T-helper 1 cell treated with Interleukin-12 subunit alpha and Interleukin-12 subunit beta and Interleukin-4 antibody, amounts not matched to agents 30 μg/mL and 1 μg/mL, for 36 hours (primary cell): ENCODE results near the gene CREB3L1.
"Not testable (repeated sequence)": the region's sequence is repeated elsewhere in the genome, so short reads cannot be mapped to it uniquely, and the experiment has no call there.

ENCODE experiments used
- H3K27ac Mint-ChIP-seq: one replicate; pipeline ENCODE4 v1.8.0; 2021; ENCODE audit warnings: mild to moderate bottlenecking, mixed read lengths
- H3K27me3 Mint-ChIP-seq: one replicate; pipeline ENCODE4 v1.8.0; 2021; ENCODE audit warnings: low read depth, mixed read lengths
- H3K36me3 Mint-ChIP-seq: one replicate; pipeline ENCODE4 v1.8.0; 2021; ENCODE audit warnings: low read depth, mixed read lengths
- H3K4me1 Mint-ChIP-seq: one replicate; pipeline ENCODE4 v1.8.0; 2021; ENCODE audit warnings: low read depth, mixed read lengths
- H3K4me3 Mint-ChIP-seq: one replicate; pipeline ENCODE4 v1.8.0; 2021; ENCODE audit warnings: mild to moderate bottlenecking, moderate library complexity, mixed read lengths
- H3K9me3 Mint-ChIP-seq: one replicate; pipeline ENCODE4 v1.8.0; 2021; ENCODE audit warnings: mixed read lengths

Gene CREB3L1

DNA sequence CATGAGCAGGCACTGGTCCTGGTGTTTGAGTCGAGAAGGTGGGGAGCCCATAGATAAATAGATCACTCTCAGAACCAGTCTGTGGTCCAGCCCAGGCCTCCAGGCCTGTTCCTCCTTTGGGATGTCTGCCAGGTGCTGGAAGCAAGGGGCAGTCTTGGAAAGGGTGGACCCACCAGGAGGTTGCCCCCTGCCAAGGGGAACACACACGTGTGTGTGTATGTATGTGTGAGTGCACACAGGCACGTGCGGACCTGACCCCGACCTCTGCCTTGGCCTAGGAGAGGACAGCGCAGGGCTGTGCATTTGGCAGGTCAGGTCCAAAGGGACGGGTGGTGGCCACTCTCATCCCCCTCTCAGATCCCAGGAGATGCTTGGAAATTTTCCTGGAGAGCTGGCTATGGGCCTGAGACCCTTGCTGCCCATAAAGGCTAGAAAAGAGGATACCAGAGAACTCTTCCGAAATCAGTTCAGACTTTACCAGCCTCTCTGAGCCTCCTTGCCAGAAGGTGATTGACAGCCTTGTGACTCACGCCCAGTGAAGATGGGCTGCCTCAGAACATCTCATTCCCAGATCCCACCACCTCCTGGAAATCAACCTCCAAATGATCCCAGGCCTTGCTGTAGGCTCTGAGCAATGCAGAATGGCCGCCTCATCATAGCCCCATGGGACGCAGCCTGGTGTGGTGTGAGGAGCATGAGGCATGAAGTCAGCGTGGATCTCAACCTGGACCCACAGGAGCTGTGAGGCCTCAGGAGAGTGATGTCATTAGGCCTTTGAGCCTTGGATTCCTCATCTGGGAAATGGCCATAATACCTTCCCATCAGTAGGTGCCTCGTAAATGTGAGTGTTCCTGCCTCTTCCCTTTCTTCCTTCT lies 24.0 kb upstream of the CREB3L1 start:
- H3K4me1 Mint-ChIP-seq: peaks cover 8% of the 10 kb centered on the region

DNA sequence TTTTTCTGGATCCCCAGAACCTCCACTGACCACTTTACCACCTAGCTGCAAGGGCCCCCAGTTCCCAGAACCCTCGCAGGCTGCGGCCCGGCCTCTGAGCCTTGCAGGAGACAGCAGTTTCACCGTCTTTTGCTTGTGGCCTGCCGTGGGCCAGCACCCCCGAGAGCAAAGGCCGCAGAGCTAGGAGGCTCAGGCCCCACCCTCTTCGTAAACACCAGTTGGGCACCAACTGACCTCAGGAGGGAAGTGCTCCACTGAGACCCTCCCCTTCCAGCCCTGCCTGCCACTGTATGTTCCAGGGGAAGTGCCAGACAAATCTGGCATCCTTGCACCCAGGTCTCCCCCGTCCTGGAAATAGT lies 23.4 kb upstream of the CREB3L1 start:
- no peak overlapping the region for H3K27ac Mint-ChIP-seq
- H3K27me3 Mint-ChIP-seq: peaks cover 10% of the 10 kb centered on the region
- H3K4me1 Mint-ChIP-seq: peaks cover 3% of the 10 kb centered on the region
- H3K36me3 Mint-ChIP-seq: no peaks in the 10 kb centered on the region
- H3K9me3 Mint-ChIP-seq: no peaks in the 10 kb centered on the region
- no peak overlapping the region for H3K4me3 Mint-ChIP-seq

More for the DNA sequence above, 24.0 kb upstream of the CREB3L1 start:
- H3K36me3 Mint-ChIP-seq: no peaks in the 10 kb centered on the region
- peaks cover 10% of the 10 kb centered on the region for H3K27me3 Mint-ChIP-seq
- no peaks in the 10 kb centered on the region for H3K9me3 Mint-ChIP-seq
- no peak overlapping the region for H3K4me3 Mint-ChIP-seq
- no peak overlapping the region for H3K27ac Mint-ChIP-seq

- Mint-ChIP-seq H3K27ac (no peak overlapping the region), H3K4me3 (no peak overlapping the region), H3K27me3 (peaks cover 10% of the 10 kb centered on the region), H3K36me3 (no peaks in the 10 kb centered on the region), H3K9me3 (no peaks in the 10 kb centered on the region), H3K4me1 (no peaks in the 10 kb centered on the region)
These were observed 20.9 kb upstream of the CREB3L1 start for GRCh38 chr11:46256540-46257001.

DNA sequence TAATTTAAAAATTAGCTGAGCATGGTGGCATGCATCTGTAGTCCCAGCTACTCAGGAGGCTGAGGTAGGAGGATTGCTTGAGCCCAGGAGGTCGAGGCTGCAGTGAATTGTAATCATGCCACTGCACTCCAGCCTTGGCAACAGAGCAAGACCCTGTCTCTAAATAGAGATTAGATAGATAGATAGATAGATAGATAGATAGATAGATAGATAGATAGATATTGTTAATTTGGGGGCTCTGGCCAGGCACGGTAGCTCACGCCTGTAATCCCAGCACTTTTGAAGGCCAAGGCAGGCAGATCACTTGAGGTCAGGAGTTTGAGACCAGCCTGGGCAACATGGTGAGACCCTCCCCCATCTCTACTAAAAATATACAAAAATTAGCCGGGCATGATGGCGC lies 18.1 kb upstream of the CREB3L1 start:
- H3K4me3 Mint-ChIP-seq, H3K27ac Mint-ChIP-seq, H3K36me3 Mint-ChIP-seq, H3K4me1 Mint-ChIP-seq, H3K9me3 Mint-ChIP-seq: not testable (repeated sequence)
- peaks cover 15% of the 10 kb centered on the region for H3K27me3 Mint-ChIP-seq

GRCh38 chr11:46259971-46260560 lies 17.4 kb upstream of the CREB3L1 start:
- H3K9me3 Mint-ChIP-seq: no peaks in the 10 kb centered on the region
- H3K27ac Mint-ChIP-seq: no peak overlapping the region
- H3K4me3 Mint-ChIP-seq: no peak overlapping the region
- H3K27me3 Mint-ChIP-seq: peaks cover 12% of the 10 kb centered on the region
- H3K4me1 Mint-ChIP-seq: no peaks in the 10 kb centered on the region
- no peaks in the 10 kb centered on the region for H3K36me3 Mint-ChIP-seq

DNA sequence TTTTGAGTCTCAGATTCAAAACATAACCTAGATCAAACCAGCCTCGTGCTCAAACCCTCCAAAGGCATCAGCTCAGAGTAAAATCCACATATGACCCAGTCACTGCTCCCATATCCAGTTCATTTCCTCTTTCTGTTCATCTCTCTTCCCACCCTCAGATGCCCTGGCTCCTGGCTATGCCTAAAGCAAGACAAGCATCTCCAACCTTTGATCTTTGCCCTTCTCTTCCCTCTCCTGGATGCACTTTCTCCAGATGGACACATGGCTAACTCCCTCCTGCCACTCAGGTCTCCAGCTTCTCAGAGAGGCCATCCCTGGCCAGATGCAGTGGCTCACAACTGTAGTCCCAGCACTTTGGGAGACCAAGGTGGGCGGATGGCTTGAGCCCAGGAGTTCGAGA lies 14.3 kb upstream of the CREB3L1 start:
- peaks cover 13% of the 10 kb centered on the region for H3K27me3 Mint-ChIP-seq
- no peaks in the 10 kb centered on the region for H3K9me3 Mint-ChIP-seq
- no peaks in the 10 kb centered on the region for H3K36me3 Mint-ChIP-seq
- no peaks in the 10 kb centered on the region for H3K4me1 Mint-ChIP-seq
- no peak overlapping the region for H3K4me3 Mint-ChIP-seq
- H3K27ac Mint-ChIP-seq: no peak overlapping the region

DNA sequence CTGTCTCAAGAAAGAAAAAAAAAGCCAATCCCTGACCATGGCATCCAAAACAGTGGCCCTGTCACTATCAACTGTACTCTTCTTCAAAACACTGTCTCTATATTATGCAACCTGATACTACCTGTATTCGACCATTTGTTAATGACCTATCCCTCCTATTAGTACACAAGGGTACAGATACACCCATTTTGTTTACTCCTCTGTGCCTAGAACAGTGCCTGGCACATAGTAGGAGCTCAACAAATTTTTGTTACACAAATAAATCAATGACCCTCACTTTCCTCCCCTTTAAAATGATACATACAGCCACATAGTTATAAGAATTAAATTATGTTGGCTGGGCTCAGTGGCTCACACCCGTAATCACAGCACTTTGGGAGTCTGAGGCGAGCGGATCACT lies 13.4 kb upstream of the CREB3L1 start:
- Mint-ChIP-seq H3K9me3 (no peaks in the 10 kb centered on the region), H3K4me3 (no peak overlapping the region), H3K4me1 (no peaks in the 10 kb centered on the region), H3K36me3 (no peaks in the 10 kb centered on the region), H3K27me3 (peaks cover 15% of the 10 kb centered on the region), H3K27ac (no peak overlapping the region)

GRCh38 chr11:46264976-46265375 lies 12.5 kb upstream of the CREB3L1 start:
- Mint-ChIP-seq H3K27me3 (peaks cover 16% of the 10 kb centered on the region), H3K36me3 (no peaks in the 10 kb centered on the region), H3K9me3 (no peaks in the 10 kb centered on the region), H3K27ac (no peak overlapping the region), H3K4me1 (no peaks in the 10 kb centered on the region), H3K4me3 (no peak overlapping the region)

GRCh38 chr11:46265764-46266163 lies 11.7 kb upstream of the CREB3L1 start:
- Mint-ChIP-seq H3K4me3 (no peak overlapping the region), H3K36me3 (no peaks in the 10 kb centered on the region), H3K9me3 (no peaks in the 10 kb centered on the region), H3K27ac (no peak overlapping the region), H3K4me1 (no peaks in the 10 kb centered on the region), H3K27me3 (peaks cover 16% of the 10 kb centered on the region)

GRCh38 chr11:46267930-46268329 lies 9.5 kb upstream of the CREB3L1 start:
- no peaks in the 10 kb centered on the region for H3K9me3 Mint-ChIP-seq
- H3K27ac Mint-ChIP-seq: no peak overlapping the region

GRCh38 chr11:46270684-46271083 lies 6.8 kb upstream of the CREB3L1 start:
- no peak overlapping the region for H3K27ac Mint-ChIP-seq
- H3K4me3 Mint-ChIP-seq: no peak overlapping the region
- H3K9me3 Mint-ChIP-seq: no peaks in the 10 kb centered on the region
- peaks cover 13% of the 10 kb centered on the region for H3K27me3 Mint-ChIP-seq
- H3K4me1 Mint-ChIP-seq: peaks cover 4% of the 10 kb centered on the region
- H3K36me3 Mint-ChIP-seq: no peaks in the 10 kb centered on the region

More at GRCh38 chr11:46267930-46268329, 9.5 kb upstream of the CREB3L1 start:
- H3K27me3 Mint-ChIP-seq: peaks cover 16% of the 10 kb centered on the region
- no peak overlapping the region for H3K4me3 Mint-ChIP-seq
- peaks cover 4% of the 10 kb centered on the region for H3K4me1 Mint-ChIP-seq
- H3K36me3 Mint-ChIP-seq: no peaks in the 10 kb centered on the region

GRCh38 chr11:46271407-46271806 lies 6.1 kb upstream of the CREB3L1 start:
- Mint-ChIP-seq H3K4me1 (peaks cover 4% of the 10 kb centered on the region), H3K27me3 (peaks cover 21% of the 10 kb centered on the region), H3K36me3 (no peaks in the 10 kb centered on the region), H3K9me3 (no peaks in the 10 kb centered on the region), H3K27ac (no peak overlapping the region), H3K4me3 (no peak overlapping the region)

GRCh38 chr11:46271875-46272815 lies 5.3 kb upstream of the CREB3L1 start:
- no peaks in the 10 kb centered on the region for H3K36me3 Mint-ChIP-seq
- H3K4me1 Mint-ChIP-seq: peaks cover 4% of the 10 kb centered on the region
- H3K27ac Mint-ChIP-seq: no peak overlapping the region
- no peak overlapping the region for H3K4me3 Mint-ChIP-seq
- H3K27me3 Mint-ChIP-seq: peaks cover 27% of the 10 kb centered on the region
- no peaks in the 10 kb centered on the region for H3K9me3 Mint-ChIP-seq

DNA sequence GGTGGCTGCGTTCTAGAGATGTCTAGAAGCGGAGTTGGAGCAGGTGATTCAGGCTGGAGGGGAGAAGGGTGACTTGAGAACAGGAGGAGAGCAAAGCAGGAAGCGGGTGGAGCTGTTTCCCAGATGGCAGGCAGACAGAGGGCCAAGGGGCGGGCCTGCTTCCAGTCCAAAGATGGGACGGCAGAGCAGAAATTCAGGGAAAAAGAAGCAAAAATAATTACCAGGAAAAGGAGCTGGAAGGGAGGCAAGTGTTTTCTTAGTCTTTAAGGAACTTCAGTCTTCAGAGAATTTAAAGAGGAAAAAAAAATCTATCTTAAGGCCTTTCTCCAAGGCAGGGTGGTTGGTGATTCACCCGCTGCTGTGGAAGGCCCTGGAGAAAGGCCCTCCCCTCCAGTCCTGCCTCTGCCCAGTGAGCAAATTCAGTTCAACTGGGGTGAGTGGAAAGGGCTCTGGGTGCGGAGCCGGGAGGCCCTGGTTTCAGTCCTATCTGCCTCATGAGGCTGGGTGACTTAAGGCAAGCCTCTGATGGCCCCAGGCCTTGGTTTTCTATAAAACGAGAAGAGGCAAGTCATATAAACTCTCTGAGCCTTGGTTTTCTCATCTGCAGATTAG lies 4.5 kb upstream of the CREB3L1 start:
- no peaks in the 10 kb centered on the region for H3K36me3 Mint-ChIP-seq
- H3K27ac Mint-ChIP-seq: no peak overlapping the region
- H3K9me3 Mint-ChIP-seq: no peaks in the 10 kb centered on the region
- peaks cover 4% of the 10 kb centered on the region for H3K4me1 Mint-ChIP-seq
- peaks cover 29% of the 10 kb centered on the region for H3K27me3 Mint-ChIP-seq
- H3K4me3 Mint-ChIP-seq: no peak overlapping the region
